Epithelial cell of proximal tubule (primary cell): ENCODE measurements around the gene AACS. TPM values are rescaled to one million over a fixed set of nuclear protein-coding genes. Genes with fewer than 3 reads are reported as not detected.

Experiments
- DNase-seq: peaks from one replicate; pipeline ENCODE4 v3.0.0-alpha.2; 2011; ENCODE audit warnings: low read depth
- H3K4me3 ChIP-seq: 2 replicates; pipeline ENCODE4 v1.5.1; 2011; ENCODE audit warnings: low read depth, mild to moderate bottlenecking, low read length
- CTCF ChIP-seq: conservative IDR thresholded peaks from 2 replicates; pipeline ENCODE4 v1.5.1; 2012; ENCODE audit warnings: low read depth, mild to moderate bottlenecking, low read length
- total RNA-seq: library from RNA; depleted of rRNA; stranded (reverse); fragments of >200 nt; gene quantifications from 2 replicates; pipeline ENCODE4 v1.2.3, GENCODE V29; 2015

AACS gene
- total RNA-seq, 1 donor from 2014 or later, result 20.6 TPM

DNA sequence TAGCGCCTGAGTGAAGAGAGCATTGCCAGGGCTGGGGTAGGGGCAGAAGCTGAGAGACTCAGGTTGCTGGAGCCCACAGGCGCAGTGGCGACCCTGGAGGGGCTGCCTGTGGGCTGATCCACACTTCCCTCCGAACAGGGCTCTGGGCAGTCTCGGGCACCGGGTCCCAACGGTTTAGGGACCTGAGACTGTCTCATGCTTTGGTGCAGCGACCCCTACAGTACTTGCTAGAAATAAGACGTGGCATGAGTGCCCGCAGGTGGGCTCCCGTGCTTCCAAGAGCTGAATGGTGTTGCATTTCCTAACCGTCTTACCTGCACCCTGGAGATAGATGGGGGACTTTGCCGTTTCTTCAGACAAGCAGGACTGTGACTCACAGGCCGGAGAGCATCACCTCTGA is 57.4 kb downstream of the AACS start:
- TF ChIP-seq CTCF, result no peak
- DNase-seq, result no peak
- no peak overlapping the region for H3K4me3 ChIP-seq

DNA sequence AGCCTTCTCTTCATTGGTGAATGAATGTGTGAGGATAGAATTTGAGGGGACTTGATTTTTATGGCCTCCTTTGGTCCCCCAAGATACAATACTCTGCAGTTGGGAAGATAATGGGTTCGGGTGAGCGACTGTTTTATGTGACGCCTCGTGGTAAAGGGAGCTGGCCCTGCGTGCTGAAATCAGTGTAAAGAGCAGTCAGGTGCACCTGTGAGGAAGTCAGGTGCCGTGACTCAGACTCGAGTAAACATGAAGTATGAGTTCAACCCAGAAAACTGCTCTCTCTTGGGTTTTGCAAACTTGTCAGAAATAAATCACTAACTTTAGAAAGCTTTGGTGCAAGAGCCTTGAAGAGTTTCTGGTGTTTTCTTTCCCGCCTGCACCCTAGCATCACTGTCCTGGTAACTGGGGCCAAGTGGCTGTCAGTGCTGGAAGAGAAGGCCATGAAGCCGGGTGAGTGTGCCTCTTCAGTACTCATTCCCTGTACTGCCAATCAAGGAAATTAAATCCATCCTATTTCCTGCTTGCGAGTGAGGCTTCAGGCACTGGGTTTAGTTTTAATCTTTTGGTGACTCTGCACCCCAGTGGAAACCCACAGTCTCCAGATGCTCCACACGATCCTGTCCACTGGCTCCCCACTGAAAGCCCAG is 59.2 kb downstream of the AACS start:
- H3K4me3 ChIP-seq, result no peak overlapping the region
- DNase-seq, result no peak
- no peak for TF ChIP-seq CTCF

DNA sequence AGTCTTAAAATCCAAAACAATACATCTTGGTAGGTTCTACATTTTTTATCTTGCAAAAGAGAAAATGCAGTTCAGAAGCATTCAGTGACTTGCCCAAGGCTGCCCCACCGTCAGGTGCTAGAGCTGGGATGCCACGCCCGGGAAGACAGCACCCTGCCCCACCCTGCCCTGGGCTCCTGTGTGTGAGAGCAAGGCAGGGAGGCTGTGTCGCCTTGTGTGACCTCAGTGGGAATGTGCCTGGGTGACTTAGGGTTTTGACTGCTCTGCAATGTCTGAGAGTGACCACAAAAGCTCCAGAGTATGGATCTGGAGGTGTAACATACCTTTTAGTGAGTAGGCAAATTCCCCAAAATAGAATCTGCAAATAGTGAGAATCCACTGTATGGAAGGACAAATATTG is 60.0 kb downstream of the AACS start:
- DNase-seq, result no peak
- no peak for TF ChIP-seq CTCF
- H3K4me3 ChIP-seq, result no peak overlapping the region

DNA sequence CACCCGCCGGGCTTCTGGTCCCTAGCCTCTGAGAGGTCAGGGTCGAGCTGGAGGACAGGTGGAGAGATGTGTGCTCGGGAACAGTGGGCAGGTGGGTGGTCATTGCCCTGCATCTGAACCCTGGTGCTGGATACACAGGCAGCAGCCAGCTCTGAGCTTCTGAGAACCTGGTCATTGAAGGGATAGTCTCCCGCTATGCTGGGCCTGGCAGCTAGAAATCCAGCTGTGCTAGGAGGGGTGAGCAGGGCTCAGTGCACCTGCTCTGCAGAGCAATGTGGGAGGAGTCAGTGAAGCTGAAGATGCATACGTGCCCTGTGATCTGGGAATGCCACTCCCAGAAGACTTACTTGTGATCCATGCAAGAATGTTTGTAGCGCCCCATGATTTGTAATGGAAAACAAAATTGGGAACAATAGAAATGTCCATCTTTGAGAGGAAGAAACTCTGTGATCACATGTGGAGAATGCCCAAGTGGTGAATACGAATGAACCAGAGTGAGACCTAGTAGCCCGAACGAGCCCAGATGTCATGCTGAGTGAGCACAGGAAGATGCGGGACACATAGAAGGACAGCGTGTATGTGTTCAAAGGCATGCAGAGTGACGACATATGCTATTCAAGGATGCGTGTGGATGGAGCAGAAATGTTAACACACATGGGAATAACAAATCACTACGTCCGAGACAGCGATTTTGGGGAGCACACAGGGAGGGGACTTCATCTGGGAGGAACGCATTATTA is 63.4 kb downstream of the AACS start:
- TF ChIP-seq CTCF, result no peak
- no peak overlapping the region for H3K4me3 ChIP-seq
- DNase-seq, result no peak

DNA sequence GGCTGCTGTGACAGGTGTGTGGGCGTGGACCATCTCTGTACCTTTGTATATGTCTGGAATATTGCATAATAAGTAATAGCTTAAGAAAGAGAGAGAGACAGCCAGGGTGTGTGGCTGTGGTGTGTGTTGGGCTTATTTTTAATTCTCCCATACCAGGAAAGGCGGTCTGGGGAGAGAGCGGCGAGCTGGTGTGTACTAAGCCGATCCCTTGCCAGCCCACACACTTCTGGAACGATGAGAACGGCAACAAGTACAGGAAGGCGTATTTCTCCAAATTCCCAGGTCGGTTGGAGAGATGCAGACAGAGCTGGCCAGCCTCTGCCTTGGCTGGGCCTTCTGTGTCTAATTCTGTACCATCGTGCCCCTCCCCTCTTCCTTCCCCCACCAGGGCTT is 63.9 kb downstream of the AACS start:
- no peak for TF ChIP-seq CTCF

DNA sequence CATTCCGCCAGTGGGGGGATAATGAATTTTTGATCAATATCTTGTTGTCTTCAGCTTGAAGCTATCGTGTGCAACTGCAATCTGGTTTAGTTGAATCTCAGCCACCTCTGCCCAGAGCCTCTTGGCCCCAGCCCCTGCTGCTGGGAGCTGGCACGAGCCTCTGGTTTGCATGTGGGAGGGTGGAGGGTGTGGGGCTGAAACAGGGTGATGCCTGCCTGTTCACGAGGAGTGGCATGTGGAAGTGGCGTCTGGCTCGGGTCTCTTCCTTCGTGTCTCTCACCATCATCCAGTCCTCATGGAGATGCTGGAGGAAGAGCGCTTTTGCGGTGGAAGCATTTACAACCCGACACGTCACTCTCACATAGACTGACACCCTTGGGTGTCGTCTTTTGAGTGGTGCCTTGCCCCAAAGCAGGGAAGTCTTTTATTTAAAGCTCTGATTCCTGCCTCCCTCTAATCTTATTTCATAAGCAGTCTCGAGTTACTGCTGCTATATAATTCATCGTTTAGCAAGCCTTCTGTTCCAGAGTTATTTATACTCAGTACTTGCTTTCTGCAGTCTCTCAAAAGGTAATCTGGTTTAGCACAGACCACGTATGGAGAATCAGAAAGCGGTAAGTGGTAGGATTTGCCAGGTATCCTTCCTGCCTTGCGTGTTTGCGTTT is 64.5 kb downstream of the AACS start:
- no peak for TF ChIP-seq CTCF
- H3K4me3 ChIP-seq, result no peak overlapping the region
- DNase-seq, result no peak

More for the DNA sequence above, 63.9 kb downstream of the AACS start:
- DNase-seq, result no peak
- no peak overlapping the region for H3K4me3 ChIP-seq
